Measurements from ENCODE around the gene ACTG1. TPM values are rescaled to one million over a fixed set of nuclear protein-coding genes. Genes with fewer than 3 reads are reported as not detected.
A peak's percentile ranks its signal among the peaks of the same experiment; 100 is the strongest.

ACTG1 gene
- total and polyA plus RNA-seq, 2 of the 13 experiments (the other 11 are each of a cell fraction or from before 2014, with no cell fraction given): 973 to 1,138 TPM

DNA sequence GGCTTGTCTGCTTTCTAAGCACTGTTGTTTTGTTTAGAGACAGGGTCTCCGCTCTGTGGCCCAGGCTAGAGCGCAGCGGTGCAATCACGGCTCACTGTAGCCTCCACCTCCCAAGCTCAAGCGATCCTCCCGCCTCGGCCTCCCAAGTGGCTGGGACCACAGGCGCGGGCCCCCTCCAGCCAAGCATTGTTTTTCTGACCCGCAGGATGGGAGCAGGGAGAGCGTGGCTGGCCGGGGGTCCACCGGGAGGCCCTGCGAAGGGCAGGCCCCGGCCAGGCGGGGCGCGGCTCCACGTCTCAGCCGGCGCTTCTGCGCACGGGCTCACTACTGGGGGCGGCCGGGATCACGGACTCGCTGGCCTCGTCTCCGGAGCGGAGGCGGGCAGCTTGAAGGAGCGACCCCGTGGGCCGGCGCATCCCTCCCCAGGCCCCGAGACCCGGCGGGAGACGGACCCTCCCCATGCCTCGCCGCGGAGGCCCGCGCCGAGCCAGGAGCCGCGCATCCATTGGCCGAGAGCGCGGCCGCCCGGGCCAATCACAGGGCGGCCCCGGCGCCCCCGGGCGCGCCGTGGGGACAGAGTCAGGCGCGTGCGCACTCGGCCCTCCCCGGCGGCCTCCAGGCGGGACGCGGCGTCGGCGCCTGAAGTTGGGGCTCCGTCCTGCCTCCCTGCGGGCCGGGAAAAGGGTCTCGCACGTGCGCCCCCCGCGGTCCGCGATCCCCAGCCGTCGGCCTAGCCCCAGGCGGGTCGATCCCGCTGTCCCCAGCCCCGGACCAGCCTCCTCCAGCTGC, 24.9 kb downstream of the ACTG1 start (continued):
- TF ChIP-seq, protein P1, sequence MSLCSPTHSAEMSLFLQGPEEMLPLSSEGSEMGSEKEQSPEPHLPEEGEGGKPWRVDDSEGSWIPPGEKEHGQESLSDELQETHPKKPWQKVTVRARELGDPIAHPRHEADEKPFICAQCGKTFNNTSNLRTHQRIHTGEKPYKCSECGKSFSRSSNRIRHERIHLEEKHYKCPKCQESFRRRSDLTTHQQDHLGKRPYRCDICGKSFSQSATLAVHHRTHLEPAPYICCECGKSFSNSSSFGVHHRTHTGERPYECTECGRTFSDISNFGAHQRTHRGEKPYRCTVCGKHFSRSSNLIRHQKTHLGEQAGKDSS (CRISPR knock-in tag; IDR thresholded peaks at IDR 0.05; ENCODE audit: borderline replicate concordance, low read depth): 0 out of 2 replicates have a peak, but pooled peaks have one; percentile 76
- no peak for TF ChIP-seq ZNF460 (CRISPR knock-in tag; IDR thresholded peaks at IDR 0.05; ENCODE audit: borderline replicate concordance)
- peak; percentile 24; the same call in 1 of the 2 replicates for TF ChIP-seq ZSCAN20 (CRISPR knock-in tag; IDR thresholded peaks at IDR 0.05; ENCODE audit: borderline replicate concordance)
- peak; percentile 43; the same call in 1 of the 2 replicates for TF ChIP-seq MTF2 (CRISPR knock-in tag; IDR thresholded peaks at IDR 0.05; ENCODE audit: borderline replicate concordance)
- no peak for TF ChIP-seq HOXA7 (CRISPR knock-in tag; IDR thresholded peaks at IDR 0.05)
- TF ChIP-seq, protein P2, sequence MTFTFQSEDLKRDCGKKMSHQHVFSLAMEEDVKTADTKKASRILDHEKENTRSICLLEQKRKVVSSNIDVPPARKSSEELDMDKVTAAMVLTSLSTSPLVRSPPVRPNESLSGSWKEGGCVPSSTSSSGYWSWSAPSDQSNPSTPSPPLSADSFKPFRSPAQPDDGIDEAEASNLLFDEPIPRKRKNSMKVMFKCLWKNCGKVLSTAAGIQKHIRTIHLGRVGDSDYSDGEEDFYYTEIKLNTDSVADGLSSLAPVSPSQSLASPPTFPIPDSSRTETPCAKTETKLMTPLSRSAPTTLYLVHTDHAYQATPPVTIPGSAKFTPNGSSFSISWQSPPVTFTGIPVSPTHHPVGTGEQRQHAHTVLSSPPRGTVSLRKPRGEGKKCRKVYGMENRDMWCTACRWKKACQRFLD (CRISPR knock-in tag; IDR thresholded peaks at IDR 0.05; ENCODE audit: borderline replicate concordance): peak; percentile 61; the same call in 1 of the 2 replicates
- peak; percentile 81 for TF ChIP-seq ZNF256 (CRISPR knock-in tag; conservative IDR thresholded peaks at IDR 0.05)
- peak; percentile 81 for TF ChIP-seq ZNF225 (CRISPR knock-in tag; IDR thresholded peaks at IDR 0.05)
- TF ChIP-seq RAD51 (IDR thresholded peaks at IDR 0.05; ENCODE audit: borderline replicate concordance): no peak
- no peak for TF ChIP-seq ZNF264 (CRISPR knock-in tag; IDR thresholded peaks at IDR 0.05)
- no peak for TF ChIP-seq ZNF557 (CRISPR knock-in tag; IDR thresholded peaks at IDR 0.05)
- 0 out of 2 replicates have a peak, but pooled peaks have one; percentile 37 for TF ChIP-seq ISX (CRISPR knock-in tag; conservative IDR thresholded peaks at IDR 0.05)
- TF ChIP-seq ZNF431 (CRISPR knock-in tag; IDR thresholded peaks at IDR 0.05; ENCODE audit: borderline replicate concordance, low read depth): 0 out of 2 replicates have a peak, but pooled peaks have one; percentile 24
- TF ChIP-seq, protein P3, sequence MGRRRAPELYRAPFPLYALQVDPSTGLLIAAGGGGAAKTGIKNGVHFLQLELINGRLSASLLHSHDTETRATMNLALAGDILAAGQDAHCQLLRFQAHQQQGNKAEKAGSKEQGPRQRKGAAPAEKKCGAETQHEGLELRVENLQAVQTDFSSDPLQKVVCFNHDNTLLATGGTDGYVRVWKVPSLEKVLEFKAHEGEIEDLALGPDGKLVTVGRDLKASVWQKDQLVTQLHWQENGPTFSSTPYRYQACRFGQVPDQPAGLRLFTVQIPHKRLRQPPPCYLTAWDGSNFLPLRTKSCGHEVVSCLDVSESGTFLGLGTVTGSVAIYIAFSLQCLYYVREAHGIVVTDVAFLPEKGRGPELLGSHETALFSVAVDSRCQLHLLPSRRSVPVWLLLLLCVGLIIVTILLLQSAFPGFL (CRISPR knock-in tag; IDR thresholded peaks at IDR 0.05): no peak
- no peak for TF ChIP-seq FOSL2 (CRISPR knock-in tag; IDR thresholded peaks at IDR 0.05)
- TF ChIP-seq TCF7 (IDR thresholded peaks at IDR 0.05; ENCODE audit: low read depth): no peak
- TF ChIP-seq NFYB (CRISPR knock-in tag; IDR thresholded peaks at IDR 0.05): peak; percentile 74
- TF ChIP-seq, protein P4, sequence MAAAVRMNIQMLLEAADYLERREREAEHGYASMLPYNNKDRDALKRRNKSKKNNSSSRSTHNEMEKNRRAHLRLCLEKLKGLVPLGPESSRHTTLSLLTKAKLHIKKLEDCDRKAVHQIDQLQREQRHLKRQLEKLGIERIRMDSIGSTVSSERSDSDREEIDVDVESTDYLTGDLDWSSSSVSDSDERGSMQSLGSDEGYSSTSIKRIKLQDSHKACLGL (CRISPR knock-in tag; IDR thresholded peaks at IDR 0.05): peak; percentile 78
- TF ChIP-seq ZNF317 (CRISPR knock-in tag; IDR thresholded peaks at IDR 0.05): no peak
- 0 out of 2 replicates have a peak, but pooled peaks have one; percentile 30 for TF ChIP-seq ZNF484 (CRISPR knock-in tag; IDR thresholded peaks at IDR 0.05; ENCODE audit: borderline replicate concordance, low read depth)
- 0 out of 2 replicates have a peak, but pooled peaks have one; percentile 64 for TF ChIP-seq ZNF441 (CRISPR knock-in tag; IDR thresholded peaks at IDR 0.05; ENCODE audit: borderline replicate concordance)
- peak; percentile 10; the same call in 1 of the 2 replicates for TF ChIP-seq BHLHE40 (IDR thresholded peaks at IDR 0.05; ENCODE audit: low read length)
- TF ChIP-seq, protein P5, sequence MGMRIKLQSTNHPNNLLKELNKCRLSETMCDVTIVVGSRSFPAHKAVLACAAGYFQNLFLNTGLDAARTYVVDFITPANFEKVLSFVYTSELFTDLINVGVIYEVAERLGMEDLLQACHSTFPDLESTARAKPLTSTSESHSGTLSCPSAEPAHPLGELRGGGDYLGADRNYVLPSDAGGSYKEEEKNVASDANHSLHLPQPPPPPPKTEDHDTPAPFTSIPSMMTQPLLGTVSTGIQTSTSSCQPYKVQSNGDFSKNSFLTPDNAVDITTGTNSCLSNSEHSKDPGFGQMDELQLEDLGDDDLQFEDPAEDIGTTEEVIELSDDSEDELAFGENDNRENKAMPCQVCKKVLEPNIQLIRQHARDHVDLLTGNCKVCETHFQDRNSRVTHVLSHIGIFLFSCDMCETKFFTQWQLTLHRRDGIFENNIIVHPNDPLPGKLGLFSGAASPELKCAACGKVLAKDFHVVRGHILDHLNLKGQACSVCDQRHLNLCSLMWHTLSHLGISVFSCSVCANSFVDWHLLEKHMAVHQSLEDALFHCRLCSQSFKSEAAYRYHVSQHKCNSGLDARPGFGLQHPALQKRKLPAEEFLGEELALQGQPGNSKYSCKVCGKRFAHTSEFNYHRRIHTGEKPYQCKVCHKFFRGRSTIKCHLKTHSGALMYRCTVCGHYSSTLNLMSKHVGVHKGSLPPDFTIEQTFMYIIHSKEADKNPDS (CRISPR knock-in tag; IDR thresholded peaks at IDR 0.05): no peak; the same call in 1 of the 2 replicates
- TF ChIP-seq TRIM24 (CRISPR knock-in tag; IDR thresholded peaks at IDR 0.05): no peak
- no peak for TF ChIP-seq SSRP1 (CRISPR knock-in tag; IDR thresholded peaks at IDR 0.05)
